RWPE2 (cell line): Measurements from ENCODE around the gene PTGES2.
A peak's percentile ranks its signal among the peaks of the same experiment; 100 is the strongest.

Experiments
- ATAC-seq: fragments of 200-7000 bp; cut with Tn5 transposase; 3 replicates; pipeline ENCODE4 v1.9.1; 2021; ENCODE audit warnings: low read depth
- DNase-seq: peaks from one replicate; pipeline ENCODE4 v3.0.0-alpha.2; 2020; ENCODE audit warnings: low spot score
- H3K27ac ChIP-seq: fragments of 450-650 bp; 2 replicates; pipeline ENCODE4 v1.5.1; 2017; ENCODE audit warnings: mild to moderate bottlenecking; ENCODE audit not compliant: poor library complexity, severe bottlenecking
- H3K27me3 ChIP-seq: fragments of 250-450 bp; sonication (Bioruptor Pico); 2 replicates; pipeline ENCODE4 v1.5.1; 2021; ENCODE audit warnings: mild to moderate bottlenecking, moderate library complexity; ENCODE audit not compliant: insufficient read depth, poor library complexity, severe bottlenecking
- H3K36me3 ChIP-seq: fragments of 250-450 bp; sonication (Bioruptor Pico); 2 replicates; pipeline ENCODE4 v1.5.1; 2020; ENCODE audit warnings: low read depth, mild to moderate bottlenecking, moderate library complexity
- H3K4me1 ChIP-seq: fragments of 250-450 bp; sonication (Bioruptor Pico); 2 replicates; pipeline ENCODE4 v1.5.1; 2021; ENCODE audit warnings: mild to moderate bottlenecking, moderate library complexity; ENCODE audit not compliant: insufficient read depth, poor library complexity, severe bottlenecking
- H3K4me3 ChIP-seq: fragments of 250-450 bp; sonication (Bioruptor Pico); 2 replicates; pipeline ENCODE4 v1.5.1; 2021; ENCODE audit warnings: mild to moderate bottlenecking, moderate library complexity; ENCODE audit not compliant: severe bottlenecking
- H3K9me3 ChIP-seq: fragments of 250-450 bp; sonication (Bioruptor Pico); 2 replicates; pipeline ENCODE4 v1.5.1; 2021; ENCODE audit warnings: mild to moderate bottlenecking, moderate library complexity; ENCODE audit not compliant: severe bottlenecking
- CTCF ChIP-seq: fragments of 450-650 bp; IDR thresholded peaks from one replicate; pipeline ENCODE4 v1.5.1; 2017; ENCODE audit warnings: mild to moderate bottlenecking, moderate library complexity; ENCODE audit not compliant: poor library complexity, severe bottlenecking

The PTGES2 gene

GRCh38 chr9:128096616-128097536, 30.7 kb downstream of the PTGES2 start:
- no peak for DNase-seq
- ATAC-seq = no peak
- Histone ChIP-seq H3K36me3 (peaks cover 8% of the 10 kb centered on the region), H3K4me3 (no peak overlapping the region), H3K27me3 (no peaks in the 10 kb centered on the region), H3K4me1 (peaks cover 27% of the 10 kb centered on the region), H3K27ac (peak overlapping the region; percentile 74), H3K9me3 (no peaks in the 10 kb centered on the region)
- TF ChIP-seq CTCF = no peak

GRCh38 chr9:128094950-128095544, 32.5 kb downstream of the PTGES2 start:
- no peak for TF ChIP-seq CTCF
- Histone ChIP-seq H3K27ac (no peak overlapping the region), H3K9me3 (no peaks in the 10 kb centered on the region), H3K36me3 (no peaks in the 10 kb centered on the region; the same call in 1 of the 2 replicates), H3K4me1 (peaks cover 27% of the 10 kb centered on the region), H3K27me3 (no peaks in the 10 kb centered on the region), H3K4me3 (no peak overlapping the region)
- no peak for DNase-seq
- no peak for ATAC-seq

GRCh38 chr9:128094166-128094949, 33.2 kb downstream of the PTGES2 start:
- Histone ChIP-seq H3K9me3 (no peaks in the 10 kb centered on the region), H3K4me3 (no peak overlapping the region), H3K27ac (peak overlapping the region; percentile 59), H3K36me3 (no peaks in the 10 kb centered on the region; the same call in 1 of the 2 replicates), H3K4me1 (peaks cover 20% of the 10 kb centered on the region), H3K27me3 (no peaks in the 10 kb centered on the region)
- peak; percentile 93 for DNase-seq
- TF ChIP-seq CTCF = no peak
- ATAC-seq = peak; percentile 82

- TF ChIP-seq CTCF = no peak
- Histone ChIP-seq H3K27me3 (no peaks in the 10 kb centered on the region), H3K36me3 (no peaks in the 10 kb centered on the region), H3K4me3 (no peak overlapping the region), H3K9me3 (no peaks in the 10 kb centered on the region), H3K27ac (peak overlapping the region; percentile 59), H3K4me1 (peaks cover 17% of the 10 kb centered on the region)
- ATAC-seq = no peak
- no peak for DNase-seq
These were observed 34.5 kb downstream of the PTGES2 start for GRCh38 chr9:128093011-128093410.
